Colonic mucosa (tissue), 4 donors: ENCODE results near the gene PTBP3. TPM values are rescaled to one million over a fixed set of nuclear protein-coding genes. Genes with fewer than 3 reads are reported as not detected.
A peak's percentile ranks its signal among the peaks of the same experiment; 100 is the strongest.
"Not testable (repeated sequence)": the region's sequence is repeated elsewhere in the genome, so short reads cannot be mapped to it uniquely, and the experiment has no call there.

Source experiments
- DNase-seq: peaks from one replicate; pipeline ENCODE4 v3.0.0-alpha.2; 2020
- H3K27ac ChIP-seq: fragments of 200-600 bp; one replicate; pipeline ENCODE4 v1.8.0; 2021
- H3K27me3 ChIP-seq: fragments of 200-600 bp; one replicate; pipeline ENCODE4 v1.8.0; 2021
- H3K36me3 ChIP-seq: fragments of 200-600 bp; one replicate; pipeline ENCODE4 v1.8.0; 2021
- H3K4me1 ChIP-seq: fragments of 200-600 bp; one replicate; pipeline ENCODE4 v1.8.0; 2021; ENCODE audit warnings: mild to moderate bottlenecking
- H3K4me3 ChIP-seq: fragments of 200-600 bp; one replicate; pipeline ENCODE4 v1.8.0; 2021
- H3K9ac ChIP-seq, 2 donors: one replicate each; pipeline ENCODE4 v1.7.0; 2013; ENCODE audit warnings: control low read depth in 2 of 2, low read depth in 2 of 2, low read length in 2 of 2
- H3K9me3 ChIP-seq: fragments of 200-600 bp; one replicate; pipeline ENCODE4 v1.8.0; 2021
- CTCF ChIP-seq: fragments of 200-600 bp; IDR thresholded peaks from one replicate; pipeline ENCODE4 v1.8.0; 2022; ENCODE audit warnings: antibody characterized with exemption, mild to moderate bottlenecking
- intact Hi-C: fragments of 100-400 bp; cut with DNase I; formaldehyde crosslinking; loops from one replicate; pipeline ENCODE4 v1.14.1; 2022
- total RNA-seq, 2 donors: library from RNA; stranded (reverse); fragmentation: NEBNext Ultra II Directional in 1 of 2; extraction: Animal tissue kit (Norgen Biotek cat#: 25700) in 1 of 2; gene quantifications; one replicate each; pipeline ENCODE4 v1.2.1, GENCODE V29; 2021
- donor health status: healthy.
- donor health status: DM: no; HTN: no; CAD: no.
- donor health status: DM: no; HTN: no; CAD: no.

The PTBP3 gene
- total RNA-seq, 2 donors from 2014 or later, result 137 to 168 TPM

DNA sequence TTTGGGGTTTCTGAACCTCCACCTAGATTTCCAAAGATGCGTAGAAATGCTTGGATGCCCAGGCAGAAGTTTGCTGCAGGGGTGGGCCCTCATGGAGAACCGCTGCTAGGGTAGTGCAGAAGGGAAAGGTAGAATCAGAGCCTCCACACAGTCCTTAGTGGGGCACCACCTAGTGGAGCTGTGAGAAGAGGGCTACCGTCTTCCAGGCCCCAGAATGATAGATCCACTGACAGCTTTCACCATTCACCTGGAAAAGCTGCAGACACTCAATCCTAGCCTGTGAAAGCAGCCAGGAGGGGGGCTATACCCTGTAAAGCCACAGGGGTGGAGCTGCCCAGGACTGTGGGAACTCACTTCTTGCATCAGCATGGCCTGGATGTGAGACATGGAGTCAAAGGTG is 33.2 kb upstream of the PTBP3 start:
- H3K9ac ChIP-seq, result no peak overlapping the region
- no peak overlapping the region for H3K4me3 ChIP-seq
- no peak for TF ChIP-seq CTCF
- no peak overlapping the region for H3K27ac ChIP-seq
- no peaks in the 10 kb centered on the region for H3K9me3 ChIP-seq
- DNase-seq, result no peak
- no peaks in the 10 kb centered on the region for H3K4me1 ChIP-seq
- intact Hi-C loops, result loop anchor here (10.0 kb wide), 1 partner anchor 612 kb away; no protein-coding TSS in a partner anchor
- no peaks in the 10 kb centered on the region for H3K36me3 ChIP-seq
- H3K27me3 ChIP-seq, result no peaks in the 10 kb centered on the region

DNA sequence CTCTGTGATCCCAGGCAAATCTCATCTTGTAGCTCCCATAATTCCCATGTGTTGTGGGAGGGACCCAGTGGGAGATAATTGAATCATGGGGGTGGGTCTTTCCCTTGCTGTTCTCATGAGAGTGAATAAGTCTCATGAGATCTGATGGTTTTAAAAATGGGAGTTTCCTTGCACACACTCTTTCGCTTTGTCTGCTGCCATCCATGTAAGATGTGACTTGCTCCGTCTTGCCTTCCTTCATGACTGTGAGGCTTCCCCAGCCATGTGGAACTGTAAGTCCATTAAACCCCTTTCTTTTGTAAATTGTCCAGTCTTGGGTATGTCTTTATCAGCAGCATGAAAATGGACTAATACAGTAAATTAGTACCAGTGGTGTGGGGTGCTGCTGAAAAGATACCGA is 31.8 kb upstream of the PTBP3 start:
- not testable (repeated sequence) for H3K27me3 ChIP-seq, H3K9ac ChIP-seq, DNase-seq, H3K36me3 ChIP-seq, H3K27ac ChIP-seq, H3K4me3 ChIP-seq, H3K9me3 ChIP-seq, H3K4me1 ChIP-seq
- intact Hi-C loops, result loop anchor here (10.0 kb wide), 1 partner anchor 610 kb away; no protein-coding TSS in a partner anchor

DNA sequence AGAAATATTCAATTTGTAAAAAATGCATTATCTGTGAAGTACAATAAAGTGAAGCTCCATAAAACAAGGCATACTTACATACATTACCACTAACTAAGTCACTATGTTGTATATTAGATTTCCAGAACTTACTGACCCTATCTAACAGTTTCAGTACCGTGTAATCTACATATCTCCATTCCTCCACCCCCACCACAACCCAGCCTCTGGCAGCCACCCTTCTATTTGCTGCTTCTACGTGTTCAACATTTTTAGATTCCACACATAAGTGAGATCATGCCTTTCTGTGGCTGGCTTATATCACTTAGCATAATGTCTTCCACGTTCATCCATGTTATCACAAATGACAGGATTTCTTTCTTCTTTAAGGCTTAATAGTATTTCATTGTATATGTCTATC is 31.3 kb upstream of the PTBP3 start:
- no peak for TF ChIP-seq CTCF
- Histone ChIP-seq H3K9ac (no peak overlapping the region), H3K36me3 (no peaks in the 10 kb centered on the region), H3K27ac (no peak overlapping the region), H3K4me1 (no peaks in the 10 kb centered on the region), H3K27me3 (no peaks in the 10 kb centered on the region), H3K4me3 (no peak overlapping the region), H3K9me3 (no peaks in the 10 kb centered on the region)
- no peak for DNase-seq
- intact Hi-C loops, result loop anchor here (5.0 to 10.0 kb wide), 2 partner anchors 252 to 610 kb away; no protein-coding TSS in a partner anchor

- Histone ChIP-seq H3K36me3 (no peaks in the 10 kb centered on the region), H3K9me3 (no peaks in the 10 kb centered on the region), H3K27ac (no peak overlapping the region), H3K27me3 (no peaks in the 10 kb centered on the region), H3K9ac (no peak overlapping the region), H3K4me1 (no peaks in the 10 kb centered on the region), H3K4me3 (no peak overlapping the region)
- intact Hi-C loops, result loop anchor here (2.0 to 10.0 kb wide), 3 partner anchors 249 to 607 kb away; no protein-coding TSS in a partner anchor
- DNase-seq, result no peak
- peak; percentile 61 for TF ChIP-seq CTCF
Measured at GRCh38 chr9:112361601-112362000, 28.2 kb upstream of the PTBP3 start.

GRCh38 chr9:112360047-112360804 is 26.8 kb upstream of the PTBP3 start:
- no peaks in the 10 kb centered on the region for H3K27me3 ChIP-seq
- no peak overlapping the region for H3K27ac ChIP-seq
- no peaks in the 10 kb centered on the region for H3K4me1 ChIP-seq
- H3K9ac ChIP-seq, result no peak overlapping the region
- H3K9me3 ChIP-seq, result no peaks in the 10 kb centered on the region
- TF ChIP-seq CTCF, result no peak
- no peaks in the 10 kb centered on the region for H3K36me3 ChIP-seq
- DNase-seq, result no peak
- no peak overlapping the region for H3K4me3 ChIP-seq
- intact Hi-C loops, result loop anchor here (2.0 to 10.0 kb wide), 3 partner anchors 248 to 605 kb away; no protein-coding TSS in a partner anchor

GRCh38 chr9:112355427-112355897 is 22.0 kb upstream of the PTBP3 start:
- Histone ChIP-seq H3K4me3 (no peak overlapping the region), H3K9me3 (no peaks in the 10 kb centered on the region), H3K4me1 (no peaks in the 10 kb centered on the region), H3K27me3 (no peaks in the 10 kb centered on the region), H3K36me3 (no peaks in the 10 kb centered on the region), H3K9ac (no peak overlapping the region), H3K27ac (no peak overlapping the region)
- intact Hi-C loops, result no loop called here
- no peak for TF ChIP-seq CTCF
- no peak for DNase-seq
